ENCODE measurements around the gene REV3L. TPM values are rescaled to one million over a fixed set of nuclear protein-coding genes. Genes with fewer than 3 reads are reported as not detected.

Gene REV3L
- total and polyA plus RNA-seq, 9 of the 15 experiments (the other 6 are each of a cell fraction or from before 2014, with no cell fraction given): 5.5 to 24.4 (median 14.4) TPM

GRCh38 chr6:111423960-111424846 is 58.8 kb downstream of the REV3L start (continued):
- TF ChIP-seq, protein P1, sequence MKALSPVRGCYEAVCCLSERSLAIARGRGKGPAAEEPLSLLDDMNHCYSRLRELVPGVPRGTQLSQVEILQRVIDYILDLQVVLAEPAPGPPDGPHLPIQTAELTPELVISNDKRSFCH (CRISPR knock-in tag; IDR thresholded peaks at IDR 0.05): no peak
- TF ChIP-seq, protein P1 (tag; IDR thresholded peaks at IDR 0.05): no peak
- TF ChIP-seq NONO (IDR thresholded peaks at IDR 0.05; ENCODE audit: low read depth in 2 of 2, low read length in 1 of 2): no peak
- TF ChIP-seq NFE2 (IDR thresholded peaks at IDR 0.05; ENCODE audit: low read depth): peak; percentile 38; the same call in 1 of the 2 replicates
- no peak for TF ChIP-seq ZBED1 (IDR thresholded peaks at IDR 0.05)
- TF ChIP-seq POLR2AphosphoS2 (IDR thresholded peaks at IDR 0.05; ENCODE audit: low read length): no peak
- TF ChIP-seq CBFA2T3 (IDR thresholded peaks at IDR 0.05): peak; percentile 32; the same call in 1 of the 2 replicates
- no peak for TF ChIP-seq TRIM28 (IDR thresholded peaks at IDR 0.05)
- TF ChIP-seq PCBP1 (IDR thresholded peaks at IDR 0.05; ENCODE audit: low read depth, low read length, poor library complexity, severe bottlenecking): no peak
- no peak for TF ChIP-seq BCL6 (CRISPR knock-in tag; IDR thresholded peaks at IDR 0.05)
- peak; percentile 98 for TF ChIP-seq MAFG (tag; conservative IDR thresholded peaks at IDR 0.05)
- no peak for TF ChIP-seq ZNF75A (CRISPR knock-in tag; IDR thresholded peaks at IDR 0.05)
- TF ChIP-seq, protein P2, sequence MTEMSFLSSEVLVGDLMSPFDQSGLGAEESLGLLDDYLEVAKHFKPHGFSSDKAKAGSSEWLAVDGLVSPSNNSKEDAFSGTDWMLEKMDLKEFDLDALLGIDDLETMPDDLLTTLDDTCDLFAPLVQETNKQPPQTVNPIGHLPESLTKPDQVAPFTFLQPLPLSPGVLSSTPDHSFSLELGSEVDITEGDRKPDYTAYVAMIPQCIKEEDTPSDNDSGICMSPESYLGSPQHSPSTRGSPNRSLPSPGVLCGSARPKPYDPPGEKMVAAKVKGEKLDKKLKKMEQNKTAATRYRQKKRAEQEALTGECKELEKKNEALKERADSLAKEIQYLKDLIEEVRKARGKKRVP (CRISPR knock-in tag; IDR thresholded peaks at IDR 0.05): no peak
- no peak for TF ChIP-seq CEBPB (tag; IDR thresholded peaks at IDR 0.05)
- no peak for TF ChIP-seq MCM2 (IDR thresholded peaks at IDR 0.05; ENCODE audit: low read depth)
- no peak for TF ChIP-seq ZNF449 (CRISPR knock-in tag; IDR thresholded peaks at IDR 0.05)
